Vagina (tissue), 2 donors: ENCODE data around the gene GRIK2.

ENCODE experiments used
- POLR2A ChIP-seq, 2 donors: fragments of 450-650 bp; IDR thresholded peaks; one replicate each; pipeline ENCODE4 v1.6.1; 2017; ENCODE audit warnings: antibody characterized with exemption in 2 of 2, mild to moderate bottlenecking in 2 of 2, moderate library complexity in 2 of 2
- POLR2AphosphoS5 ChIP-seq, 2 donors: sonication (generic); formaldehyde crosslinking; IDR thresholded peaks; one replicate each; pipeline ENCODE4 v1.9.0; 2017; ENCODE audit warnings: antibody characterized with exemption in 2 of 2, mild to moderate bottlenecking in 2 of 2, low read depth in 1 of 2; ENCODE audit not compliant: insufficient read depth in 1 of 2
- TF ChIP-seq, protein P1 (sequence below), 3 experiments: fragments of 450-650 bp in 2 of 3; fragments of 200-600 bp in 1 of 3; sonication (generic) in 1 of 3; IDR thresholded peaks; one replicate each; pipeline ENCODE4 v1.5.1; 2017 to 2019; ENCODE audit warnings: antibody characterized with exemption in 3 of 3, mild to moderate bottlenecking in 2 of 3, moderate library complexity in 2 of 3

DNA sequence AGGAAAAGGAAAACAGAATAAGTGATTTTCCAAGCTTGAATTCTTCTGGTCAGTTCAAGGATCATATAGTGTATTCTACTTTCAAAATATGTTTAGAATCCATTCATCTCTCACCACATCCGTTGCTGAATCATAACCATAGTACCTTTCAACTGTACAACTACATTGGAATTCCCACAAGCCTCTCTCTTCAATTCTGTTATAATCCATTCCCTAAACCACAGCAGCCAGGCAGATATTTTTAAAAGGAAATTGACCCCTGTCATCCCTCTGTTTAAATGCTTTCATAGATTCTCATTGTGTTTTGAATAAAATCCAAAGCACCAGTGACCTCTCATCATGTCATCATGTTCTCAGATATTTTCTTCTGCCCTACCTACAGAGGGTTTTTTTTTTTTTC, 412.7 kb downstream of the GRIK2 start:
- TF ChIP-seq POLR2A (IDR thresholded peaks at IDR 0.05) (no peak), POLR2AphosphoS5 (IDR thresholded peaks at IDR 0.05; ENCODE audit: insufficient read depth in 1 of 2, low read depth in 1 of 2) (no peak)
- TF ChIP-seq, protein P1, sequence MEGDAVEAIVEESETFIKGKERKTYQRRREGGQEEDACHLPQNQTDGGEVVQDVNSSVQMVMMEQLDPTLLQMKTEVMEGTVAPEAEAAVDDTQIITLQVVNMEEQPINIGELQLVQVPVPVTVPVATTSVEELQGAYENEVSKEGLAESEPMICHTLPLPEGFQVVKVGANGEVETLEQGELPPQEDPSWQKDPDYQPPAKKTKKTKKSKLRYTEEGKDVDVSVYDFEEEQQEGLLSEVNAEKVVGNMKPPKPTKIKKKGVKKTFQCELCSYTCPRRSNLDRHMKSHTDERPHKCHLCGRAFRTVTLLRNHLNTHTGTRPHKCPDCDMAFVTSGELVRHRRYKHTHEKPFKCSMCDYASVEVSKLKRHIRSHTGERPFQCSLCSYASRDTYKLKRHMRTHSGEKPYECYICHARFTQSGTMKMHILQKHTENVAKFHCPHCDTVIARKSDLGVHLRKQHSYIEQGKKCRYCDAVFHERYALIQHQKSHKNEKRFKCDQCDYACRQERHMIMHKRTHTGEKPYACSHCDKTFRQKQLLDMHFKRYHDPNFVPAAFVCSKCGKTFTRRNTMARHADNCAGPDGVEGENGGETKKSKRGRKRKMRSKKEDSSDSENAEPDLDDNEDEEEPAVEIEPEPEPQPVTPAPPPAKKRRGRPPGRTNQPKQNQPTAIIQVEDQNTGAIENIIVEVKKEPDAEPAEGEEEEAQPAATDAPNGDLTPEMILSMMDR (IDR thresholded peaks at IDR 0.05): no peak
